Measurements from ENCODE around the gene SCYGR4.

Gene SCYGR4

GRCh38 chr2:227612546-227613271, 4.6 kb upstream of the SCYGR4 start:
- DNase-seq (ENCODE audit: extremely low spot score), result no peak
- ChIA-PET CTCF (no interaction called here), POLR2A (no interaction called here)
- no peak for TF ChIP-seq CTCF (IDR thresholded peaks at IDR 0.05; ENCODE audit: control extremely low read depth, extremely low read depth, low read depth, missing control alignments)

GRCh38 chr2:227613272-227613660, 4.0 kb upstream of the SCYGR4 start:
- POLR2A ChIA-PET, result no interaction called here
- DNase-seq (ENCODE audit: extremely low spot score), result no peak
- CTCF ChIA-PET, result interaction anchor here (1.0 kb wide), 1 partner anchor 45 kb away, joined by 3 read pairs; no protein-coding TSS in a partner anchor
- no peak for TF ChIP-seq CTCF (IDR thresholded peaks at IDR 0.05; ENCODE audit: control extremely low read depth, extremely low read depth, low read depth, missing control alignments)

GRCh38 chr2:227614246-227614645, 3.1 kb upstream of the SCYGR4 start:
- POLR2A ChIA-PET, result no interaction called here

GRCh38 chr2:227614740-227615139, 2.6 kb upstream of the SCYGR4 start, which contains the start of gene SCYGR3:
Gene SCYGR3 (minus strand): TSS chr2:227614840. CDS start chr2:227614840, 0 bp downstream.
- ChIA-PET POLR2A (no interaction called here), CTCF (no interaction called here)
- no peak for DNase-seq (ENCODE audit: extremely low spot score)
- TF ChIP-seq CTCF (IDR thresholded peaks at IDR 0.05; ENCODE audit: control extremely low read depth, extremely low read depth, low read depth, missing control alignments), result no peak

More at GRCh38 chr2:227614246-227614645, 3.1 kb upstream of the SCYGR4 start:
- no peak for DNase-seq (ENCODE audit: extremely low spot score)
- CTCF ChIA-PET, result interaction anchor here (1.0 kb wide), 1 partner anchor 44 kb away, joined by 3 read pairs; no protein-coding TSS in a partner anchor
- no peak for TF ChIP-seq CTCF (IDR thresholded peaks at IDR 0.05; ENCODE audit: control extremely low read depth, extremely low read depth, low read depth, missing control alignments)

GRCh38 chr2:227615181-227615580, 2.1 kb upstream of the SCYGR4 start:
- no peak for DNase-seq (ENCODE audit: extremely low spot score)
- POLR2A ChIA-PET, result no interaction called here
- CTCF ChIA-PET, result no interaction called here
- TF ChIP-seq CTCF (IDR thresholded peaks at IDR 0.05; ENCODE audit: control extremely low read depth, extremely low read depth, low read depth, missing control alignments), result no peak

GRCh38 chr2:227615906-227616305, 1.4 kb upstream of the SCYGR4 start:
- DNase-seq (ENCODE audit: extremely low spot score), result no peak
- POLR2A ChIA-PET, result no interaction called here
- CTCF ChIA-PET, result interaction anchor here (1.3 kb wide), 1 partner anchor 8 kb away, joined by 3 read pairs; no protein-coding TSS in a partner anchor
- TF ChIP-seq CTCF (IDR thresholded peaks at IDR 0.05; ENCODE audit: control extremely low read depth, extremely low read depth, low read depth, missing control alignments), result no peak

All from GM10248 (cell line).